IMR-90 (cell line): ENCODE results near the gene DRD3. TPM values are rescaled to one million over a fixed set of nuclear protein-coding genes. Genes with fewer than 3 reads are reported as not detected.

ENCODE experiments used
- ATAC-seq: fragments of 200-7000 bp; cut with Tn5 transposase; 2 replicates; pipeline ENCODE4 v1.9.1; 2020; ENCODE audit warnings: low read depth, mild to moderate bottlenecking, moderate library complexity
- BruUV-seq: library from RNA; stranded (reverse); fragments of 400-500 nt; replicated peaks from 2 replicates; lab custom pipeline; 2021; lab: Mats Ljungman, UMichigan
- CTCF ChIA-PET: fragments of 300-600 bp; formaldehyde crosslinking; extraction: SDS; loops from one replicate; lab custom pipeline; 2021; ENCODE audit warnings: antibody characterized with exemption; lab: Yijun Ruan, JAX
- POLR2A ChIA-PET: fragments of 300-600 bp; sonication (Branson Sonifier 250); formaldehyde crosslinking; loops from one replicate; lab custom pipeline; 2022; ENCODE audit warnings: antibody characterized with exemption; ENCODE audit not compliant: unreplicated experiment; lab: Charles Lee
- DNase-seq: peaks from one replicate; pipeline ENCODE4 v3.0.0; 2013
- H2AFZ ChIP-seq: replicated peaks from 2 replicates; pipeline ENCODE3; 2013; ENCODE audit warnings: low read length, mild to moderate bottlenecking; ENCODE audit not compliant: poor library complexity
- H2AK5ac ChIP-seq: 2 replicates; pipeline ENCODE4 v1.6.1; 2013; ENCODE audit warnings: low read depth, low read length, inconsistent platforms
- H2AK9ac ChIP-seq: replicated peaks from 2 replicates; pipeline ENCODE3; 2013; ENCODE audit warnings: mild to moderate bottlenecking, low read depth, low read length, moderate library complexity; ENCODE audit not compliant: poor library complexity
- H2BK120ac ChIP-seq: 2 replicates; pipeline ENCODE4 v1.6.1; 2013; ENCODE audit warnings: low read depth, low read length, inconsistent platforms
- H2BK15ac ChIP-seq: 3 replicates; pipeline ENCODE4 v1.6.1; 2013; ENCODE audit warnings: low read depth, low read length, inconsistent platforms
- H2BK20ac ChIP-seq: 2 replicates; pipeline ENCODE4 v1.6.1; 2013; ENCODE audit warnings: low read depth, mild to moderate bottlenecking, inconsistent platforms, low read length, moderate library complexity
- H2BK5ac ChIP-seq: 2 replicates; pipeline ENCODE4 v1.6.1; 2013; ENCODE audit warnings: mild to moderate bottlenecking, low read depth, low read length, inconsistent platforms; ENCODE audit not compliant: poor library complexity, severe bottlenecking
- H3K14ac ChIP-seq: replicated peaks from 2 replicates; pipeline ENCODE4 v1.6.1; 2013; ENCODE audit warnings: low read depth, low read length, inconsistent platforms
- H3K18ac ChIP-seq: 2 replicates; pipeline ENCODE4 v1.6.1; 2013; ENCODE audit warnings: low read depth, low read length, control low read depth
- H3K23ac ChIP-seq: 2 replicates; pipeline ENCODE4 v1.6.1; 2013; ENCODE audit warnings: low read depth, low read length, inconsistent platforms
- H3K27ac ChIP-seq: 2 replicates; pipeline ENCODE4 v1.5.1; 2013; ENCODE audit warnings: mild to moderate bottlenecking, control low read depth, low read length; ENCODE audit not compliant: insufficient read depth
- H3K27me3 ChIP-seq: 2 replicates; pipeline ENCODE4 v1.6.1; 2013; ENCODE audit warnings: low read length; ENCODE audit not compliant: control insufficient read depth, insufficient read depth
- H3K36me3 ChIP-seq: 2 replicates; pipeline ENCODE4 v1.6.1; 2013; ENCODE audit warnings: low read length, mixed read lengths; ENCODE audit not compliant: control insufficient read depth, insufficient read depth
- H3K4ac ChIP-seq: 2 replicates; pipeline ENCODE4 v1.6.1; 2013; ENCODE audit warnings: low read depth, low read length, inconsistent platforms
- H3K4me1 ChIP-seq: 2 replicates; pipeline ENCODE4 v1.6.1; 2013; ENCODE audit warnings: low read length, mixed read lengths; ENCODE audit not compliant: control insufficient read depth, insufficient read depth
- H3K4me2 ChIP-seq: 2 replicates; pipeline ENCODE4 v1.6.1; 2013; ENCODE audit warnings: low read depth, mild to moderate bottlenecking, control low read depth, low read length, moderate library complexity
- H3K4me3 ChIP-seq: 2 replicates; pipeline ENCODE4 v1.5.1; 2013; ENCODE audit warnings: low read depth, mild to moderate bottlenecking, control low read depth, low read length, moderate library complexity; ENCODE audit not compliant: insufficient read depth
- H3K56ac ChIP-seq: 2 replicates; pipeline ENCODE4 v1.6.1; 2013; ENCODE audit warnings: low read length, inconsistent platforms; ENCODE audit not compliant: insufficient read depth; ENCODE audit errors: extremely low read depth
- H3K79me1 ChIP-seq, 2 experiments: 2 replicates each; pipeline ENCODE4 v1.6.1; 2013; ENCODE audit warnings: low read length in 2 of 2, inconsistent platforms in 1 of 2, low read depth in 1 of 2
- H3K9ac ChIP-seq: 2 replicates; pipeline ENCODE4 v1.6.1; 2013; ENCODE audit warnings: low read depth, low read length, control low read depth
- H3K9me1 ChIP-seq: 2 replicates; pipeline ENCODE4 v1.6.1; 2013; ENCODE audit warnings: low read length, inconsistent platforms; ENCODE audit not compliant: insufficient read depth
- H3K9me3 ChIP-seq: 2 replicates; pipeline ENCODE4 v1.6.1; 2013; ENCODE audit warnings: low read length; ENCODE audit not compliant: control insufficient read depth, insufficient read depth
- H4K20me1 ChIP-seq: 2 replicates; pipeline ENCODE4 v1.6.1; 2013; ENCODE audit warnings: low read length, inconsistent platforms; ENCODE audit not compliant: insufficient read depth
- H4K5ac ChIP-seq: 2 replicates; pipeline ENCODE4 v1.6.1; 2013; ENCODE audit warnings: mild to moderate bottlenecking, low read depth, low read length, control low read depth
- H4K8ac ChIP-seq, 2 experiments: 2 replicates each; pipeline ENCODE4 v1.6.1; 2013; ENCODE audit warnings: low read depth in 2 of 2, low read length in 2 of 2, control low read depth in 1 of 2, inconsistent platforms in 1 of 2
- H4K91ac ChIP-seq: 2 replicates; pipeline ENCODE4 v1.6.1; 2013; ENCODE audit warnings: low read depth, low read length, inconsistent platforms; ENCODE audit not compliant: insufficient read depth
- CEBPB ChIP-seq: IDR thresholded peaks from 2 replicates; pipeline ENCODE4 v1.6.1; 2012; ENCODE audit warnings: low read depth, low read length, improper control_type of control experiment
- RAD21 ChIP-seq: IDR thresholded peaks from 2 replicates; pipeline ENCODE4 v1.6.1; 2012; ENCODE audit warnings: low read length, improper control_type of control experiment
- RFX5 ChIP-seq: IDR thresholded peaks from 2 replicates; pipeline ENCODE4 v1.8.0; 2012; ENCODE audit warnings: low read depth, mild to moderate bottlenecking, low read length, moderate library complexity
- WGBS, 2 experiments: methylation state at CpG; one replicate each; pipeline versions ENCODE4 v1.1.5 to v1.1.7; 2013; ENCODE audit warnings: missing lambda C conversion rate in 2 of 2; ENCODE audit not compliant: insufficient read length in 1 of 2; ENCODE audit errors: extremely low coverage in 2 of 2; 5-methylcytosine and 5-hydroxymethylcytosine counted together
- dilution Hi-C: fragments of 300-500 bp; cut with HindIII; formaldehyde crosslinking; loops from one replicate; pipeline ENCODE4 v1.14.3; 2018; ENCODE audit warnings: low sequenced_read_pairs; ENCODE audit not compliant: unreplicated experiment
- in situ Hi-C: fragments of 300-500 bp; cut with MboI; formaldehyde crosslinking; loops from 3 replicates; pipeline ENCODE4 v1.14.3; 2019; ENCODE audit warnings: low sequenced_read_pairs, inconsistent platforms, mixed read lengths
- intact Hi-C: fragments of 100-400 bp; cut with micrococcal nuclease; formaldehyde crosslinking; loops from 2 replicates; pipeline ENCODE4 v1.10.0; 2022
- polyA plus RNA-seq, 3 experiments: library from polyadenylated mRNA; depleted of rRNA; stranded (reverse); fragments of >200 nt; gene quantifications; 2 replicates each; pipeline ENCODE4 v1.2.3, GENCODE V29; 2012; ENCODE audit warnings: low replicate concordance in 1 of 3
- total RNA-seq: library from RNA; depleted of rRNA; stranded (reverse); fragments of >200 nt; gene quantifications from 2 replicates; pipeline ENCODE4 v1.2.3, GENCODE V29; 2012

Gene DRD3
- total and polyA plus RNA-seq, 2 of the 4 experiments (the other 2 are of a cell fraction), result not detected

GRCh38 chr3:114111060-114111770, 67.6 kb downstream of the DRD3 start:
- no peak overlapping the region for H4K91ac ChIP-seq
- intact Hi-C loops, result no loop called here
- no peak overlapping the region for H2AK5ac ChIP-seq
- H3K4ac ChIP-seq, result no peak overlapping the region
- H2AK9ac ChIP-seq, result no peak overlapping the region
- ATAC-seq, result no peak
- no TSS peak for BruUV-seq
- no peak overlapping the region for H3K18ac ChIP-seq
- no CpG with 5 or more reads among the region's 3 CpGs for WGBS, 2 experiments
- H3K9me1 ChIP-seq, result 0 out of 2 replicates have a peak, but pooled peaks cover 3% of the 10 kb centered on the region
- no peak overlapping the region for H4K8ac ChIP-seq
- no peaks in the 10 kb centered on the region for H3K36me3 ChIP-seq
- no peaks in the 10 kb centered on the region for H3K9me3 ChIP-seq
- no peak for DNase-seq
- H3K9ac ChIP-seq, result no peak overlapping the region
- no peak overlapping the region for H3K14ac ChIP-seq
- no peaks in the 10 kb centered on the region for H4K20me1 ChIP-seq
- no peaks in the 10 kb centered on the region for H3K4me1 ChIP-seq
- no peak overlapping the region for H2BK15ac ChIP-seq
- no peak overlapping the region for H2AFZ ChIP-seq
- TF ChIP-seq RFX5, result no peak
- no peak for TF ChIP-seq RAD21
- TF ChIP-seq CEBPB, result no peak
- POLR2A ChIA-PET, result no interaction called here
- H2BK120ac ChIP-seq, result no peak overlapping the region
- dilution Hi-C loops, result no loop called here
- no peaks in the 10 kb centered on the region for H3K79me1 ChIP-seq
- no peak overlapping the region for H3K56ac ChIP-seq
- H3K4me2 ChIP-seq, result no peak overlapping the region
- CTCF ChIA-PET, result no interaction called here
- in situ Hi-C loops, result no loop called here
- H3K27ac ChIP-seq, result no peak overlapping the region
- H3K27me3 ChIP-seq, result peaks cover 2% of the 10 kb centered on the region; the same call in 1 of the 2 replicates
- H3K4me3 ChIP-seq, result no peak overlapping the region
- no peak overlapping the region for H3K23ac ChIP-seq
- no peak overlapping the region for H4K5ac ChIP-seq
- H2BK5ac ChIP-seq, result no peak overlapping the region
- H2BK20ac ChIP-seq, result no peak overlapping the region
